CD4-positive, alpha-beta T cell (primary cell): ENCODE measurements around the gene ZNF14. TPM values are rescaled to one million over a fixed set of nuclear protein-coding genes. Genes with fewer than 3 reads are reported as not detected.

ENCODE experiments used
- ATAC-seq: fragments of 200-7000 bp; cut with Tn5 transposase; one replicate; pipeline ENCODE4 v1.10.0; 2022; ENCODE audit warnings: mild to moderate bottlenecking; ENCODE audit not compliant: poor library complexity
- CTCF ChIA-PET: fragments of 350-600 bp; sonication (Branson Sonifier 250); formaldehyde crosslinking; loops from one replicate; lab custom pipeline; 2021; ENCODE audit warnings: antibody characterized with exemption, inconsistent platforms; lab: Charles Lee
- POLR2A ChIA-PET: fragments of 350-600 bp; sonication (Branson Sonifier 250); formaldehyde crosslinking; loops from one replicate; lab custom pipeline; 2021; ENCODE audit warnings: antibody characterized with exemption, inconsistent platforms; lab: Charles Lee
- DNase-seq, 14 experiments: peaks; one replicate each; pipeline ENCODE4 v3.0.0-alpha.2; 2013 to 2020; ENCODE audit warnings: mixed read lengths in 2 of 14
- H3K27ac ChIP-seq, 2 donors: one replicate each; pipeline versions ENCODE4 v1.5.1 to v1.7.0; 2013; ENCODE audit warnings: low read length in 2 of 2, low read depth in 1 of 2, mild to moderate bottlenecking in 1 of 2
- H3K27me3 ChIP-seq, 2 experiments: 1 replicate in 1 of 2; 2 replicates in 1 of 2; pipeline versions ENCODE4 v1.6.1 to v1.7.0; 2013; ENCODE audit warnings: low read length in 2 of 2, control low read depth in 1 of 2, mild to moderate bottlenecking in 1 of 2, moderate library complexity in 1 of 2; ENCODE audit not compliant: insufficient read depth in 2 of 2, control insufficient read depth in 1 of 2
- H3K36me3 ChIP-seq: one replicate; pipeline ENCODE4 v1.6.1; 2013; ENCODE audit warnings: low read length, control low read depth; ENCODE audit not compliant: insufficient read depth
- H3K4me1 ChIP-seq: one replicate; pipeline ENCODE4 v1.6.1; 2013; ENCODE audit warnings: low read length, control low read depth; ENCODE audit not compliant: insufficient read depth
- H3K4me3 ChIP-seq: one replicate; pipeline ENCODE4 v1.5.1; 2013; ENCODE audit warnings: mild to moderate bottlenecking, low read length, moderate library complexity
- H3K9me3 ChIP-seq, 2 experiments: 1 replicate in 1 of 2; 2 replicates in 1 of 2; pipeline versions ENCODE4 v1.6.1 to v1.7.0; 2013; ENCODE audit warnings: low read length in 2 of 2, mild to moderate bottlenecking in 2 of 2, control low read depth in 1 of 2, moderate library complexity in 1 of 2; ENCODE audit not compliant: control insufficient read depth in 1 of 2, insufficient read depth in 1 of 2
- H3K27ac Mint-ChIP-seq: one replicate; pipeline ENCODE4 v1.8.0; 2020; ENCODE audit warnings: mixed read lengths
- H3K27me3 Mint-ChIP-seq: one replicate; pipeline ENCODE4 v1.8.0; 2021; ENCODE audit warnings: mixed read lengths
- H3K36me3 Mint-ChIP-seq: one replicate; pipeline ENCODE4 v1.8.0; 2021; ENCODE audit warnings: low read depth, mixed read lengths
- H3K4me1 Mint-ChIP-seq: one replicate; pipeline ENCODE4 v1.8.0; 2021; ENCODE audit warnings: low read depth, mixed read lengths
- H3K4me3 Mint-ChIP-seq: one replicate; pipeline ENCODE4 v1.8.0; 2020; ENCODE audit warnings: mild to moderate bottlenecking, mixed read lengths
- H3K9me3 Mint-ChIP-seq: one replicate; pipeline ENCODE4 v1.8.0; 2020; ENCODE audit warnings: mixed read lengths
- CTCF ChIP-seq: fragments of 200-600 bp; IDR thresholded peaks from one replicate; pipeline ENCODE4 v1.8.0; 2022; ENCODE audit warnings: antibody characterized with exemption, mild to moderate bottlenecking
- intact Hi-C, 2 experiments: fragments of 100-400 bp; cut with DNase I in 1 of 2; cut with micrococcal nuclease in 1 of 2; formaldehyde crosslinking; loops; one replicate each; pipeline versions ENCODE4 v1.15.1 to v1.9.0; 2023 to 2025; cut with DNase I, micrococcal nuclease
- total RNA-seq, 174 experiments: library from RNA in 2 of 174; stranded (reverse) in 2 of 174; gene quantifications; one replicate each; pipeline ENCODE4 v1.2.3 and lab custom pipeline; 2021 to 2026

The ZNF14 gene
- total RNA-seq, 2 experiments from 2014 or later: 36.9 to 37.3 TPM

DNA sequence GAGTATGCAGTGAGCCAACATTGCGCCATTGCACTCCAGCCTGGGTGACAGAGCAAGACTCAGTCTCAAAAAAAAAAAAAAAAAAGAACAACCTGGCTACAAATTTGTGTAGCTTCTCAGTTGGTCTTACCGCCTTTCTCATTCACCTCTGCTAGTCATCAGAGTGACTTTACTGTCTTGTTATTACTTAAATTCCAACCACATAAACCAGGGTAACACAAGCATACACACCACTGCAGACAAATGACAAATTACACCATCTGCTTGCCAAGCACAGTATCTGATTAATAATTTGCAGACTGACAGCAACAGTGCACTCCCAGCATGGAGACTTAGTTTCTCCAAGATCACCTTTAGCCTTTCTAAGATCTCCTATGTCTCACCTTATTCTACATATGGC is 11.0 kb downstream of the ZNF14 start:
- peaks cover 4% of the 10 kb centered on the region for H3K4me1 Mint-ChIP-seq
- Histone ChIP-seq H3K27me3 (no peaks in the 10 kb centered on the region), H3K27ac (no peak overlapping the region), H3K36me3 (peaks cover 20% of the 10 kb centered on the region), H3K9me3 (peaks cover 42 to 55% of the 10 kb centered on the region in 2 experiments), H3K4me3 (no peak overlapping the region), H3K4me1 (no peaks in the 10 kb centered on the region)
- ChIA-PET CTCF (interaction anchor here (0.7 kb wide), 1 partner anchor 1792 kb away, joined by 3 read pairs; no protein-coding TSS in a partner anchor), POLR2A (no interaction called here)
- peaks cover 96% of the 10 kb centered on the region for H3K36me3 Mint-ChIP-seq
- intact Hi-C loops: no loop called here
- H3K9me3 Mint-ChIP-seq: peaks cover 25% of the 10 kb centered on the region
- no peak overlapping the region for H3K4me3 Mint-ChIP-seq
- H3K27ac Mint-ChIP-seq: no peak overlapping the region
- H3K27me3 Mint-ChIP-seq: no peaks in the 10 kb centered on the region
- DNase-seq (no peak), ATAC-seq (no peak)
- TF ChIP-seq CTCF: no peak

DNA sequence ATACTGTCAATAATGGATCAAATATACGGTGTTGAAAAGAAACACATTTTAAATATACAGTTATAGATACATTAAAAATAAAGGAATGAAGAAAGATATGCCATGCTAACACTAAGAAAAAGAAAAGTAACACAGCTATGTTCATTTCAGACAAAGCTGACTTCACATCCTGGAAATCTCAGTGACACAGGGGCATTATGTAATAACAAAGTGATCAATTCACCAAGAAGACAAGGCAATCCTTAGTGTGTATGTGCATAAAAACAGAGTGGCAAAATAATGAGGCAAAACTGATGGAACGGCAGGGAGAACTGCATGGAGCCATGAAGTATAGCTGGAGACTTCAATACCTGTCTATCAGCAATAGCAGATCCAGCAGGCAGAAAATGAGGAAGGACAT is 13.1 kb downstream of the ZNF14 start:
- no peak for TF ChIP-seq CTCF
- peak overlapping the region; percentile 28 for H3K4me3 Mint-ChIP-seq
- peaks cover 4% of the 10 kb centered on the region for H3K4me1 Mint-ChIP-seq
- H3K9me3 Mint-ChIP-seq: peaks cover 23% of the 10 kb centered on the region
- Histone ChIP-seq H3K36me3 (peaks cover 33% of the 10 kb centered on the region), H3K27me3 (no peaks in the 10 kb centered on the region), H3K4me1 (no peaks in the 10 kb centered on the region), H3K9me3 (peaks cover 50 to 76% of the 10 kb centered on the region in 2 experiments), H3K27ac (no peak overlapping the region), H3K4me3 (no peak overlapping the region)
- no peak overlapping the region for H3K27ac Mint-ChIP-seq
- intact Hi-C loops: loop anchor here in 1 of 2 experiments (10.0 kb wide), 2 partner anchors 175 to 835 kb away; no protein-coding TSS in a partner anchor
- ATAC-seq: peak; percentile 44
- DNase-seq: peak in 1 of 14 experiments; percentile 28
- H3K36me3 Mint-ChIP-seq: peaks cover 97% of the 10 kb centered on the region
- ChIA-PET CTCF (interaction anchor here (0.6 kb wide), 1 partner anchor 16 kb away, joined by 3 read pairs; no protein-coding TSS in a partner anchor), POLR2A (interaction anchor here (1.2 to 2.8 kb wide), 3 partner anchors 10 to 50 kb away, joined by 4 to 16 read pairs (median 4); partner anchors contain the start of gene ZNF14)
- no peaks in the 10 kb centered on the region for H3K27me3 Mint-ChIP-seq

- Mint-ChIP-seq H3K27me3 (no peaks in the 10 kb centered on the region), H3K4me3 (peak overlapping the region; percentile 7), H3K36me3 (peaks cover 96% of the 10 kb centered on the region), H3K4me1 (no peaks in the 10 kb centered on the region), H3K27ac (peak overlapping the region; percentile 42), H3K9me3 (peaks cover 9% of the 10 kb centered on the region)
- Histone ChIP-seq H3K27ac (no peak overlapping the region), H3K36me3 (peaks cover 54% of the 10 kb centered on the region), H3K9me3 (peaks cover 62 to 99% of the 10 kb centered on the region in 2 experiments), H3K4me3 (no peak overlapping the region), H3K27me3 (no peaks in the 10 kb centered on the region), H3K4me1 (no peaks in the 10 kb centered on the region)
- POLR2A ChIA-PET: no interaction called here
- CTCF ChIA-PET: no interaction called here
- intact Hi-C loops: loop anchor here in 1 of 2 experiments (5.0 to 10.0 kb wide), 3 partner anchors 35 to 843 kb away; no protein-coding TSS in a partner anchor
- ATAC-seq (no peak), DNase-seq (no peak)
- TF ChIP-seq CTCF: no peak
Observed at GRCh38 chr19:19711934-19712828, 20.7 kb downstream of the ZNF14 start.
